ENCODE data around the gene WDR47.
"Not testable (repeated sequence)": the region's sequence is repeated elsewhere in the genome, so short reads cannot be mapped to it uniquely, and the experiment has no call there.

The WDR47 gene

GRCh38 chr1:109041621-109042468 is at the start of gene WDR47:
Gene WDR47 (minus strand): TSS chr1:109042102. CDS start chr1:109023512, 18,590 bp downstream.
- DNase-seq: peak; percentile 95

- DNase-seq: peak; percentile 43
Measured at GRCh38 chr1:109091078-109091838, 49.4 kb upstream of the WDR47 start.

GRCh38 chr1:109090196-109091077 is 48.5 kb upstream of the WDR47 start, which contains the start of gene TMEM167B:
Gene TMEM167B (plus strand): TSS chr1:109090764. CDS start chr1:109090873, 109 bp downstream.
- peak; percentile 92 for DNase-seq

GRCh38 chr1:109089242-109090015 is 47.5 kb upstream of the WDR47 start:
- peak; percentile 34 for DNase-seq

GRCh38 chr1:109084563-109085517 is 42.9 kb upstream of the WDR47 start:
- peak; percentile 23 for DNase-seq

- DNase-seq: peak; percentile 92
Measured at GRCh38 chr1:109083923-109084322, 42.0 kb upstream of the WDR47 start.

- no peak for DNase-seq
Measured at GRCh38 chr1:109083501-109083900, 41.6 kb upstream of the WDR47 start.

- no peak for DNase-seq
Measured at GRCh38 chr1:109080441-109081082, 38.7 kb upstream of the WDR47 start.

GRCh38 chr1:109079240-109079622 is 37.3 kb upstream of the WDR47 start:
- no peak for DNase-seq

GRCh38 chr1:109078317-109078716 is 36.4 kb upstream of the WDR47 start:
- DNase-seq: peak; percentile 41

GRCh38 chr1:109075531-109076490 is 33.9 kb upstream of the WDR47 start, which contains the start of gene TAF13:
Gene TAF13 (minus strand): TSS chr1:109076003. CDS start chr1:109075947, 56 bp downstream.
- peak; percentile 88 for DNase-seq

- DNase-seq: no peak
Measured at GRCh38 chr1:109069294-109069693, 27.4 kb upstream of the WDR47 start.

GRCh38 chr1:109067883-109068282 is 26.0 kb upstream of the WDR47 start:
- DNase-seq: no peak

GRCh38 chr1:109065137-109065536 is 23.2 kb upstream of the WDR47 start:
- DNase-seq: no peak

GRCh38 chr1:109061183-109061582 is 19.3 kb upstream of the WDR47 start:
- no peak for DNase-seq

- DNase-seq: no peak
Measured at GRCh38 chr1:109060707-109061106, 18.8 kb upstream of the WDR47 start.

GRCh38 chr1:109059026-109059425 is 17.1 kb upstream of the WDR47 start:
- DNase-seq: no peak

GRCh38 chr1:109056064-109056463 is 14.2 kb upstream of the WDR47 start:
- no peak for DNase-seq

- not testable (repeated sequence) for DNase-seq
Measured at GRCh38 chr1:109052145-109052544, 10.2 kb upstream of the WDR47 start.

Measured in MV-4-11 (cell line).